Liver (tissue), 9 donors: ENCODE data around the gene PSTPIP1. TPM values are rescaled to one million over a fixed set of nuclear protein-coding genes. Genes with fewer than 3 reads are reported as not detected.

Experiments
- DNase-seq: peaks from one replicate; pipeline ENCODE4 v3.0.0-alpha.2; 2017; ENCODE audit warnings: low spot score
- H3K27ac ChIP-seq, 2 donors: one replicate each; pipeline ENCODE4 v1.7.0; 2013; ENCODE audit warnings: inconsistent platforms in 2 of 2, low read length in 2 of 2, control low read depth in 1 of 2, low read depth in 1 of 2, mild to moderate bottlenecking in 1 of 2
- H3K27me3 ChIP-seq, 4 donors: one replicate each; pipeline versions ENCODE4 v1.6.1 to v1.7.0; 2013; ENCODE audit warnings: low read length in 3 of 4, inconsistent platforms in 1 of 4, mild to moderate bottlenecking in 1 of 4, moderate library complexity in 1 of 4; ENCODE audit not compliant: control insufficient read depth in 4 of 4, insufficient read depth in 4 of 4
- H3K36me3 ChIP-seq, 4 donors: one replicate each; pipeline versions ENCODE4 v1.6.1 to v1.7.0; 2013; ENCODE audit warnings: low read length in 3 of 4, mild to moderate bottlenecking in 3 of 4, low read depth in 1 of 4, moderate library complexity in 1 of 4; ENCODE audit not compliant: control insufficient read depth in 4 of 4, insufficient read depth in 3 of 4
- H3K4me1 ChIP-seq, 4 donors: one replicate each; pipeline versions ENCODE4 v1.6.1 to v1.7.0; 2013; ENCODE audit warnings: low read length in 3 of 4, mild to moderate bottlenecking in 3 of 4, moderate library complexity in 1 of 4; ENCODE audit not compliant: control insufficient read depth in 4 of 4, insufficient read depth in 4 of 4
- H3K4me3 ChIP-seq, 3 donors: one replicate each; pipeline versions ENCODE4 v1.6.1 to v1.7.0; 2013; ENCODE audit warnings: low read length in 3 of 3, control low read depth in 1 of 3, low read depth in 1 of 3, mild to moderate bottlenecking in 1 of 3
- H3K9ac ChIP-seq, 2 donors: one replicate each; pipeline ENCODE4 v1.7.0; 2013; ENCODE audit warnings: low read length in 2 of 2, mild to moderate bottlenecking in 2 of 2, moderate library complexity in 2 of 2, control low read depth in 1 of 2, low read depth in 1 of 2
- H3K9me3 ChIP-seq, 4 donors: one replicate each; pipeline versions ENCODE4 v1.6.1 to v1.7.0; 2013; ENCODE audit warnings: low read length in 3 of 4; ENCODE audit not compliant: control insufficient read depth in 4 of 4
- ATF3 ChIP-seq: IDR thresholded peaks from 2 replicates; pipeline ENCODE4 v1.6.1; 2016; ENCODE audit warnings: antibody characterized with exemption
- CTCF ChIP-seq: fragments of 150-350 bp; IDR thresholded peaks from 2 replicates; pipeline ENCODE4 v1.5.1; 2017; ENCODE audit warnings: improper control_type of control experiment, low read depth, low read length; ENCODE audit not compliant: missing input control
- EGR1 ChIP-seq, 2 donors: IDR thresholded peaks; 2 replicates each; pipeline ENCODE4 v1.6.1; 2016 to 2018; ENCODE audit warnings: antibody characterized with exemption in 2 of 2, low read depth in 2 of 2
- FOXA1 ChIP-seq: IDR thresholded peaks from 2 replicates; pipeline ENCODE4 v1.6.1; 2016; ENCODE audit warnings: antibody characterized with exemption
- FOXA2 ChIP-seq: IDR thresholded peaks from 2 replicates; pipeline ENCODE4 v1.6.1; 2016; ENCODE audit warnings: antibody characterized with exemption
- GABPA ChIP-seq, 2 donors: IDR thresholded peaks in 1 of 2; conservative IDR thresholded peaks in 1 of 2; 2 replicates each; pipeline ENCODE4 v1.6.1; 2016; ENCODE audit warnings: antibody characterized with exemption in 2 of 2, mild to moderate bottlenecking in 1 of 2, moderate library complexity in 1 of 2
- HNF4A ChIP-seq, 2 donors: conservative IDR thresholded peaks; 2 replicates each; pipeline ENCODE4 v1.6.1; 2016; ENCODE audit warnings: antibody characterized with exemption in 2 of 2, mild to moderate bottlenecking in 2 of 2
- HNF4G ChIP-seq: IDR thresholded peaks from 2 replicates; pipeline ENCODE4 v1.6.1; 2016; ENCODE audit warnings: antibody characterized with exemption
- JUND ChIP-seq, 2 donors: IDR thresholded peaks; 2 replicates each; pipeline ENCODE4 v1.6.1; 2016; ENCODE audit warnings: antibody characterized with exemption in 2 of 2
- MAX ChIP-seq: IDR thresholded peaks from 2 replicates; pipeline ENCODE4 v1.6.1; 2016; ENCODE audit warnings: antibody characterized with exemption
- NR2F2 ChIP-seq: IDR thresholded peaks from 2 replicates; pipeline ENCODE4 v1.6.1; 2016; ENCODE audit warnings: antibody characterized with exemption
- RAD21 ChIP-seq, 2 donors: IDR thresholded peaks; 2 replicates each; pipeline ENCODE4 v1.6.1; 2016; ENCODE audit warnings: antibody characterized with exemption in 2 of 2, mild to moderate bottlenecking in 2 of 2
- REST ChIP-seq: IDR thresholded peaks from 2 replicates; pipeline ENCODE4 v1.6.1; 2016; ENCODE audit warnings: antibody characterized with exemption, mild to moderate bottlenecking
- RXRA ChIP-seq, 2 donors: IDR thresholded peaks; 2 replicates each; pipeline ENCODE4 v1.6.1; 2017 to 2018; ENCODE audit warnings: antibody characterized with exemption in 2 of 2, mild to moderate bottlenecking in 1 of 2
- SP1 ChIP-seq: IDR thresholded peaks from 2 replicates; pipeline ENCODE4 v1.6.1; 2018; ENCODE audit warnings: antibody characterized with exemption, mild to moderate bottlenecking
- TAF1 ChIP-seq: conservative IDR thresholded peaks from 2 replicates; pipeline ENCODE4 v1.6.1; 2016; ENCODE audit warnings: antibody characterized with exemption, mild to moderate bottlenecking
- YY1 ChIP-seq: IDR thresholded peaks from 2 replicates; pipeline ENCODE4 v1.6.1; 2016; ENCODE audit warnings: antibody characterized with exemption, mild to moderate bottlenecking
- ZBTB33 ChIP-seq: IDR thresholded peaks from 2 replicates; pipeline ENCODE4 v1.6.1; 2016; ENCODE audit warnings: antibody characterized with exemption
- WGBS: extraction: QIAGEN DNeasy Blood & Tissue Kit; methylation state at CpG from one replicate; pipeline ENCODE4 v1.1.7; 2013; 5-methylcytosine and 5-hydroxymethylcytosine counted together
- polyA plus RNA-seq, 2 donors: library from polyadenylated mRNA; stranded (reverse) in 1 of 2; unstranded in 1 of 2; fragments of 200-250 nt in 1 of 2; fragments of >200 nt in 1 of 2; fragmentation: Nextera tagmentation in 1 of 2; extraction: Ambion mirVana in 1 of 2; gene quantifications; one replicate each; pipeline versions ENCODE4 v1.2.1 to v1.2.3, GENCODE V29; 2013 to 2015
- total RNA-seq, 2 donors: library from RNA; depleted of rRNA; stranded (reverse); fragments of >200 nt; gene quantifications; one replicate each; pipeline ENCODE4 v1.2.3, GENCODE V29; 2014
- donor health status: healthy.
- donor health status: healthy.
- donor health status: healthy.
- donor health status: healthy.
- donor health status: healthy.

The PSTPIP1 gene
- total and polyA plus RNA-seq, 4 donors = 1.1 to 4.6 (median 3.0) TPM

GRCh38 chr15:77025941-77026411, 31.1 kb downstream of the PSTPIP1 start:
- Histone ChIP-seq H3K27ac (no peak overlapping the region), H3K4me1 (peaks cover 0 to 6% (median under 1%) of the 10 kb centered on the region in 4 donors), H3K27me3 (no peaks in the 10 kb centered on the region), H3K36me3 (no peaks in the 10 kb centered on the region), H3K9me3 (no peaks in the 10 kb centered on the region), H3K9ac (no peak overlapping the region), H3K4me3 (no peak overlapping the region)
- TF ChIP-seq MAX (no peak), TAF1 (no peak), EGR1 (IDR thresholded peaks at IDR 0.05; ENCODE audit: low read depth in 2 of 2) (no peak), NR2F2 (no peak), JUND (IDR thresholded peaks at IDR 0.05) (no peak), RXRA (IDR thresholded peaks at IDR 0.05) (no peak), SP1 (no peak), GABPA (IDR thresholded peaks at IDR 0.05 in 1 of 2, conservative IDR thresholded peaks at IDR 0.05 in 1 of 2) (no peak), HNF4A (conservative IDR thresholded peaks at IDR 0.05) (no peak), RAD21 (IDR thresholded peaks at IDR 0.05) (no peak), ATF3 (no peak), YY1 (no peak), HNF4G (no peak), FOXA2 (no peak), ZBTB33 (no peak), CTCF (no peak), REST (no peak), FOXA1 (no peak)
- DNase-seq = no peak
- 91% methylated on average over 4 of the region's 4 CpGs for whole genome bisulfite sequencing
